Chondrocyte (in vitro differentiated cells): ENCODE measurements around the gene TMOD3. TPM values are rescaled to one million over a fixed set of nuclear protein-coding genes. Genes with fewer than 3 reads are reported as not detected.

ENCODE experiments used
- DNase-seq: peaks from one replicate; pipeline ENCODE4 v3.0.0; 2021; ENCODE audit warnings: mixed read lengths, low spot score
- H3K27ac Mint-ChIP-seq: one replicate; pipeline ENCODE4 v1.8.0; 2021; ENCODE audit warnings: mild to moderate bottlenecking, moderate library complexity, mixed read lengths; ENCODE audit not compliant: unreplicated experiment
- H3K27me3 Mint-ChIP-seq: 2 replicates; pipeline ENCODE4 v1.8.0; 2021; ENCODE audit warnings: low read depth, mixed read lengths
- H3K36me3 Mint-ChIP-seq: 2 replicates; pipeline ENCODE4 v1.8.0; 2021; ENCODE audit warnings: low read depth, mixed read lengths
- H3K4me1 Mint-ChIP-seq: 2 replicates; pipeline ENCODE4 v1.8.0; 2021; ENCODE audit warnings: low read depth, mild to moderate bottlenecking, mixed read lengths
- H3K4me3 Mint-ChIP-seq: one replicate; pipeline ENCODE4 v1.8.0; 2021; ENCODE audit warnings: mild to moderate bottlenecking, moderate library complexity, mixed read lengths; ENCODE audit not compliant: unreplicated experiment
- H3K9me3 Mint-ChIP-seq: 2 replicates; pipeline ENCODE4 v1.8.0; 2021; ENCODE audit warnings: low read depth, mixed read lengths
- total RNA-seq: library from RNA; stranded (reverse); gene quantifications from 3 replicates; pipeline ENCODE4 v1.2.1, GENCODE V29; 2021
- TF ChIP-seq, protein P1 (sequence below): fragments of 200-600 bp; sonication (generic); IDR thresholded peaks from 2 replicates; pipeline ENCODE4 v1.5.0; 2021; ENCODE audit warnings: antibody characterized with exemption, mild to moderate bottlenecking, moderate library complexity

Gene TMOD3
- total RNA-seq, 1 donor from 2014 or later, result 44.3 TPM

DNA sequence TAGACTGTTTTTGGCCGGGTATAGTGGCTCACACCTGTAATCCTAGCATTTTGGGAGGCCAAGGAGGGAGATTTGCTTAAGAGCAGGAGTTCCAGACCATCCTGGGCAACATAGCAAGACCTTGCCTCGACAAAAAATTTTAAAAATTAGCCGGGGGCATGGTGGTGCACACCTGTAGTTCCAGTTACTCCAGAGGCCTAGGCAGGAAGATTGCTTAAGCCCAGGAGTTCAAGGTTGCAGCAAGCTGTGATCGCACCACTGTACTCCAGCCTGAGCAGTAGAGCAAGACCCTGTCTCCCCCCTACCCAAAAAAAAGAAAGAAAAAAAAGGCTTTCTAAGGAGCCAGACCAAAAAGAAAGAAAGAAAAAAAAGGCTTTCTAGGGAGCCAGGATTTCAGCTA is 36.7 kb downstream of the TMOD3 start:
- Mint-ChIP-seq H3K36me3 (peaks cover 27% of the 10 kb centered on the region), H3K4me3 (no peak overlapping the region), H3K27me3 (no peaks in the 10 kb centered on the region), H3K9me3 (no peaks in the 10 kb centered on the region), H3K27ac (peak overlapping the region; percentile 49), H3K4me1 (peaks cover 58% of the 10 kb centered on the region)
- no peak for DNase-seq
- TF ChIP-seq, protein P1, sequence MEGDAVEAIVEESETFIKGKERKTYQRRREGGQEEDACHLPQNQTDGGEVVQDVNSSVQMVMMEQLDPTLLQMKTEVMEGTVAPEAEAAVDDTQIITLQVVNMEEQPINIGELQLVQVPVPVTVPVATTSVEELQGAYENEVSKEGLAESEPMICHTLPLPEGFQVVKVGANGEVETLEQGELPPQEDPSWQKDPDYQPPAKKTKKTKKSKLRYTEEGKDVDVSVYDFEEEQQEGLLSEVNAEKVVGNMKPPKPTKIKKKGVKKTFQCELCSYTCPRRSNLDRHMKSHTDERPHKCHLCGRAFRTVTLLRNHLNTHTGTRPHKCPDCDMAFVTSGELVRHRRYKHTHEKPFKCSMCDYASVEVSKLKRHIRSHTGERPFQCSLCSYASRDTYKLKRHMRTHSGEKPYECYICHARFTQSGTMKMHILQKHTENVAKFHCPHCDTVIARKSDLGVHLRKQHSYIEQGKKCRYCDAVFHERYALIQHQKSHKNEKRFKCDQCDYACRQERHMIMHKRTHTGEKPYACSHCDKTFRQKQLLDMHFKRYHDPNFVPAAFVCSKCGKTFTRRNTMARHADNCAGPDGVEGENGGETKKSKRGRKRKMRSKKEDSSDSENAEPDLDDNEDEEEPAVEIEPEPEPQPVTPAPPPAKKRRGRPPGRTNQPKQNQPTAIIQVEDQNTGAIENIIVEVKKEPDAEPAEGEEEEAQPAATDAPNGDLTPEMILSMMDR, result no peak

DNA sequence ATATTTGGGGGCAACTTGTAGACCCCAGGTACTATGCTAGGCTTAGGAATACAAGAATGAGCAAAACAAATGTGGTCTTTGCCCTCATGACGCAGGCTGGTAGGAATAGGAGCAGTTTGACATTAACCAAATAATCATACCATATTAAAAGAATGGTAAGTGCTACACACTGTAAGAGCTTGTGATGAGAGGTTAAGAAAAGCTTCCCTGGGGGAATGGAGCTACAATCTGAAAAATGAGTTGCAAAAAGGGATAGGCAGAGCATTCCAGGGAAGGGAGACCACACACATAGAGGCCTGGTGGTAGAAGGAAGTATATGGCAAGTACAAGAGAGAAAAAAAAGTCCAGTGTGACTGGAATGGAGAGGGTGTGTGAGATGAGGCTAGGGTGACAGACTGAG is 37.3 kb downstream of the TMOD3 start:
- Mint-ChIP-seq H3K27ac (peak overlapping the region; percentile 71), H3K9me3 (no peaks in the 10 kb centered on the region), H3K36me3 (peaks cover 31% of the 10 kb centered on the region), H3K4me3 (no peak overlapping the region), H3K27me3 (no peaks in the 10 kb centered on the region), H3K4me1 (peaks cover 54% of the 10 kb centered on the region)
- TF ChIP-seq, protein P1, result no peak
- DNase-seq, result no peak

DNA sequence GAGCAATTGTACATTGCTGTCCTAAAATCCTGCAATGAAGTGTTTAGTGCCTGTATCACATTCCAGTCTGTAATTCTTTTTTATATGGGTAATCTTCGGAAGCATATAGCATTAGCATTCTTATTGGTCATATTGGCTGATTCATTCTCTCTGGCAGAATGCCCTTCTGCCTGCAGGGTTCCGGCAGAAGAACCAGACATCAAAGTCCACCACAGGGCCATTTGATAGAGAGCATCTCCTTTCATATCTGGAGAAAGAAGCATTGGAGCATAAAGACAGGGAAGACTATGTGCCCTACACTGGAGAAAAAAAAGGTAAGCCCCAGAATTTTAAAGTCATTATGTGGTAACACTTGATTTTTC is 39.6 kb downstream of the TMOD3 start:
- H3K4me1 Mint-ChIP-seq, result peaks cover 43% of the 10 kb centered on the region
- no peak for DNase-seq
- peaks cover 29% of the 10 kb centered on the region for H3K36me3 Mint-ChIP-seq
- TF ChIP-seq, protein P1, result no peak
- H3K9me3 Mint-ChIP-seq, result no peaks in the 10 kb centered on the region
- no peaks in the 10 kb centered on the region for H3K27me3 Mint-ChIP-seq
- H3K27ac Mint-ChIP-seq, result peak overlapping the region; percentile 77
- no peak overlapping the region for H3K4me3 Mint-ChIP-seq

DNA sequence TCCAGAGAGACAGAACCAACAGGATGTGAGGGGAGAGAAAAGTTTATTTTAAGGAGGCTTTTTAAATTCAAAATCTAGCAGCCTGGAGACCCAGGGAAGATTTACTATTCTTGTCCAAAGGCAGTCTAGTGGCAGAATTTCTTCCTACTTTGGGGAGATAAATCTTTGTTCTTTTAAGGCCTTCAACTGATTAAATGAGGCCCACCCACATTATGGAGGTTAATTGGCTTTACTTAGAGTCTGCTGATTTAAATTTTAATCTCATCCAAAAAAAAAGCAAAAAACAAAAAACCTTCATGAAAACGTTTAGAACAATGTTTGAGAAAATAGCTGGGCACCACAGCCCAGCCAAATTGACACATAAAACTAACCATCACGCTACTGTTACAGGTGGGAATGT is 41.3 kb downstream of the TMOD3 start:
- Mint-ChIP-seq H3K27me3 (no peaks in the 10 kb centered on the region), H3K9me3 (no peaks in the 10 kb centered on the region), H3K4me1 (peaks cover 53% of the 10 kb centered on the region), H3K4me3 (no peak overlapping the region), H3K36me3 (peaks cover 18% of the 10 kb centered on the region), H3K27ac (peak overlapping the region; percentile 23)
- no peak for DNase-seq
- TF ChIP-seq, protein P1, result no peak

DNA sequence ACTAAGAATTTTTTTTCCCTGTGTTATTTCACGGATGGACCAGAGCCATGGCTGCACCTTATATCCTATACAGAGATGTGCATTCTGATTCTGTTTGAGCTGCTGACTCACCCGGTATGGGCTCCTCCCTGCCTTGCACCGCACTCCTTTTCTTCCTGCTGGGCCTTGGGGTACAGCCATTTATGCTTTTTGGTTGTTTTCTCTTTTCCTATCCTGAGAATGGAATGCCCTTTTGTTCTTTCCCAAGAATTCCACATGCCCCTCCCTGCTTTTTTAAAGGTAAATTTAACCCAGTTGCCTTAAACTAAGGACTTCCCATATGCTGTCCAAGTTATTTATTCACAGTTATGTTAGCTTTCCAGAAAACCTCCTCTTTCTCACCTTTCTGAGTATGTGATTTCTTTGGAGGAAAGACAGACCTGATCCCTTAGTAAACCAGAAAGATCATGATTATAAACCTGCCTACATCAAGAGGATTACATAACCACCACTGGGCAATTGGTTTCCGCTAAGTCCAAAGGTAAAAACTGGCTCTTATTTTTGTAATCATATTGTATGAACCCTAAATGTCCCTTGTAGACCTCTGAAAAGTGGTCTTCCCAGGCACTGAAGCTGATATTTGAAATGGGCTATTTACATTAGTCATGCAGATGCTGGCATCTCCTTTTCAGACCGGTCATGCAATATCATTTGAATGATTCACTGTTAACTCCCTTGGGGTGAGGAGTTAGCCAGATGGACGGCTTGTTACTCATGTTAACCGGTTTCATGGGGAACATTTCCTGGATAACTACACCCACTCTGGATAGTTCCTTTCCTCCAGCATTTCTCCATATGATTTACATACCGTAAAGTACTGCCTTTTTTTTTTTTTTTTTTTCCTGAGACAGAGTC is 45.5 kb downstream of the TMOD3 start:
- peaks cover 50% of the 10 kb centered on the region for H3K4me1 Mint-ChIP-seq
- no peak overlapping the region for H3K4me3 Mint-ChIP-seq

More for the DNA sequence above, 45.5 kb downstream of the TMOD3 start:
- Mint-ChIP-seq H3K9me3 (no peaks in the 10 kb centered on the region), H3K27ac (peak overlapping the region; percentile 95), H3K36me3 (peaks cover 12% of the 10 kb centered on the region), H3K27me3 (no peaks in the 10 kb centered on the region)
- no peak for DNase-seq
- TF ChIP-seq, protein P1, result no peak
